Cardiac septum (tissue), 1 donor: Measurements from ENCODE around the gene HEATR9. TPM values are rescaled to one million over a fixed set of nuclear protein-coding genes. Genes with fewer than 3 reads are reported as not detected.

Experiments
- DNase-seq: peaks from one replicate; pipeline ENCODE4 v3.0.0-alpha.2; 2020; ENCODE audit warnings: low spot score
- intact Hi-C: fragments of 100-400 bp; cut with DNase I; formaldehyde crosslinking; loops from one replicate; pipeline ENCODE4 v1.14.0; 2022
- total RNA-seq: library from RNA; stranded (reverse); fragmentation: NEBNext Ultra II Directional; extraction: Animal tissue kit (Norgen Biotek cat#: 25700); gene quantifications from one replicate; pipeline ENCODE4 v1.2.1, GENCODE V29; 2021
- donor health status: DM: no; HTN: no; CAD: no.

Gene HEATR9
- total RNA-seq, 1 donor from 2014 or later: not detected

DNA sequence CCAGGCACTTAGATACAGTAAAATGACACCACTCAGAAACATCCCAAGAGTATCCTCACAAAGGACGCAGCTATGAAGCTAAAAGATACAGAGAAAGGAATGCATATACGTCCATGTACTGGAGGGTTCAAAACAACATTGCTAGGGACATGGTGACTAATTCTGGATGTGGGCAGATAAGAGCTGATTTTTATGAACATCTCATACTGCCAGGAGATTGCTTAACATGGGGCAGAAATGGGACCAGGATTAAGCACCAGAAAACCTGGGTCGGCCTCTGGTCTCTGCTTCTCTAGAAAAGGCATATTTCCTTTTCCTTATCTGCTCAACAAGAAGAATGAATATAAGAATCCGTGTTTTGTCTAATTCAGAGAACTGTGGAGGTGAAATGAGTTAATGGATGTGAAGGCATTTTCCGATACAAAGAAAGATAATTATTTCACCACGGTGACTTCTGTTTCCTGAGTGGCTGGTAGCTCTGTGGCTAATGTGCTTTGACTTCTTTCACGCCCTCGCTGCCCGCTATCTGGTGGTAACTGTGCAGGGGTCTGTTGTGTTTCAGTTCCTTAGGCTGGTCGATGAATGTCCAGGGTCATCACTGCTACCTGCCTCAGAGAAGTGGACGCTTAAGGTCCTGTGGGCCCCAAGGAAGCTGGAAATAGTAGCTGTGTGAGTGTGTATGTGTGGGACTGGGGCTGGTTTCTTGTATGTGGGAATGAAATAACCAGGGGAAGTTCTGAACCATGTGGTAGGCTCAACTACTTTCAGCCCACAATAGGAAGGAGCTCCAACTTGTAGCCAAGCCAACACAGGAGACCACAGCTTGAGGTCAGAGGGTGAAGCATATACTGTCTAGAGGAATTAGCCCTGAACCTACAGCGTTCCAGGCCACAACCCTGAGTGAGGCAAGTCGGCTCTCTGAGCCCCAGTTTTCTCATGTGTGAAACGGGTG is 27.2 kb upstream of the HEATR9 start:
- intact Hi-C loops: no loop called here
- DNase-seq: peak; percentile 12

- intact Hi-C loops: no loop called here
- DNase-seq: peak; percentile 5
Measured at GRCh38 chr17:35894206-35894605, 25.5 kb upstream of the HEATR9 start.

DNA sequence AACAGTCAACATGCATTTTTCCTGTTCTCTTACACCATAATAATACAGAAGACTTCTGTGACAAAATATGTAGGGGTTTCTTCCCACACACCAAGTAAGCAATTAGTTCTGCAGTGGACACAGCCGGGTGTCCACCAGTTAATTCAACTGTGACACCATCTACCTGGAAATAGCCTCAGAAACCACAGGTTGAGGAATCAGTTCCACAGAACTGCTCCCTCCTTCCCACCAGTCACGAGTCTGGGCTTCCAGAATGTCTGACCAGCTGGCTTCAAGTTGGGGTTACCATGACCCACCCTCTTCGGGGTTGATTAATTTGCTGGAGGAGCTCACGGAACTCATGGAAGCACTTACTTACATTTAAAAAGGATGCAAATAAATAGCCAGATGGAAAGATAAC is 25.1 kb upstream of the HEATR9 start:
- DNase-seq: no peak
- intact Hi-C loops: no loop called here

DNA sequence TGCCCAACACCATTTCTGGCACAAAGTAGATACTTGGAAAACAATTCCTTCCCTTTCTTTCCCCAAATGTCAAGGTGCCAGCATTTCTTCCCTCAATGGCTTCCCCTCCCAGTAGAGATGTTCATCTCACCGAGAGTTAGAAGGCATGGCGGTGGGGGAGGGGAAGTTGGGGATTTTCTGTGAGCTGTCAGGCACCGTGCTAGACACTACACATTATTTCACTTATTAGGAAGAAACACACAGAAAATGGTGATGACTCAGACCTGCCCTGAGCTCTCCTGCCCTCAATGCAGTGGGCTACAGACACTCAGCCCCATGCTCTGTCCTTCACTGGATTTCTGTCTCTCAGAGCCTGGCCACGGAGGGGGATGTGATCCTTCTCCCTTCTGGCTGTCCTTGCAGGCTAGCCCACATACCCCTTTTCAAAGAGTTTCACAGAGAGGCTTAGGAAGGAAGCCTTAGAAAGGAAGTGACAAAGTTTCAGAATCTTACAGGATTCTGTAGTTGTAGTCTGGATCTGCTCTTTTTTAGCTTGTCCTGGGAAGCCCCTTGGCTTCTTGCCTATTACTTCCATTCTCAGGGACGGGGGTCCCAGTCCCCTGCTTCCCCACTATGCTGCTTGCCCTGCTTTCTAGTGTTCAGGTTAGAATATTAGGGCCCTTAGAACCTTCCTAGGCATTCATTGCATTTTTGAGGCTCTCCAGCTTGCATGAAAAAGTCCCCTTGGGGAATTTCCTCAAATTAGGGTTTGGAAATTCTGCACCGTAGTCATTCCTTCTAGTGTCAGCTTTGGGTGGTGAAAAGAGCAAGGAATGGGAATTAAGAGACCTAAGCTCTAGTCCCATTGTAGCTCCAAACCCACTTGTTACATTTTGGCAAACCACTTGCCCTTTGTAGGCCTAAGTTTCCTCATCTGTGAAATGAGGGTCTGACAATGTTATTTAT is 23.7 kb upstream of the HEATR9 start:
- intact Hi-C loops: no loop called here
- peak; percentile 38 for DNase-seq

DNA sequence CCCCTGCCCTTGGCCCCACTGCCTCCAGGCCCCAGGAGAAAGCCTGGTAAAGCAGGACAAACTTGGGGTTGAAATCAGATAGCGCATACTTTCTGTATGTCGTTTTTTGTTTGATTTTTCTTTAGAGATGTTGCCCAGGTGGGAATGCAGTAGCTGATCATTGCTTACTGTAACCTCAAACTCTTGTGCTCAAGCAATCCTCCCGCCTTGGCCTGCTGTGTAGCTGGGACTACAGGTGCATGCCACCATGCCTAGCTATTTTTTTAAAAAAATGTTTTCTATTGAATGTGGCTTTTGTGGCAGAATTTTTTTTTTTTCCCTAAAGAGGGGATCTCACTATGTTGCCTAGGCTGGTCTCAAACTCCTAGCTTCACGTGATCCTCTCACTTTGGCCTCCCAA is 22.6 kb upstream of the HEATR9 start:
- DNase-seq: no peak
- intact Hi-C loops: no loop called here

- DNase-seq: no peak
- intact Hi-C loops: no loop called here
Measured at GRCh38 chr17:35890774-35891155, 22.1 kb upstream of the HEATR9 start.

GRCh38 chr17:35889818-35890773 is 21.4 kb upstream of the HEATR9 start:
- intact Hi-C loops: loop anchor here (10.0 kb wide), 1 partner anchor 55 kb away; the partner anchor contains the start of gene LYZL6
- DNase-seq: no peak

GRCh38 chr17:35889241-35889640 is 20.6 kb upstream of the HEATR9 start:
- no peak for DNase-seq
- intact Hi-C loops: loop anchor here (10.0 kb wide), 1 partner anchor 56 kb away; the partner anchor contains the start of gene LYZL6

GRCh38 chr17:35879773-35880654 is 11.3 kb upstream of the HEATR9 start, which contains the start of gene CCL5:
Gene CCL5 (minus strand): TSS chr17:35880360.
- intact Hi-C loops: loop anchor here (10.0 kb wide), 1 partner anchor 65 kb away; the partner anchor contains the start of gene LYZL6
- DNase-seq: no peak

DNA sequence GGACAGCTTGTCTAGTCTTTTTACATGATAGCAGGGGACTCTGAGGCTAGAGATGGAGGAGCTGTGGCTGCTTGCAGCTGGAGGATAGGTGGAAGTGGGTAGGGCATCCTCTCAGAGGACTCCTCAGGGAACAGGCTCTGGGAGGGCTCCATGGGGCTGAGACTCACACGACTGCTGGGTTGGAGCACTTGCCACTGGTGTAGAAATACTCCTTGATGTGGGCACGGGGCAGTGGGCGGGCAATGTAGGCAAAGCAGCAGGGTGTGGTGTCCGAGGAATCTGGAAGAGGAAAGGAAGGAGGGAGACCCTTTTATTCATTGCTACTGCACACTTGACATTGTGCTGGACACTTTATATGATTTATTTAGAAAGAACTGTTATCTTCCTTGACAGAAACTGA is 9.7 kb upstream of the HEATR9 start:
- intact Hi-C loops: no loop called here
- no peak for DNase-seq

GRCh38 chr17:35877345-35878029 is 8.8 kb upstream of the HEATR9 start:
- no peak for DNase-seq
- intact Hi-C loops: no loop called here

DNA sequence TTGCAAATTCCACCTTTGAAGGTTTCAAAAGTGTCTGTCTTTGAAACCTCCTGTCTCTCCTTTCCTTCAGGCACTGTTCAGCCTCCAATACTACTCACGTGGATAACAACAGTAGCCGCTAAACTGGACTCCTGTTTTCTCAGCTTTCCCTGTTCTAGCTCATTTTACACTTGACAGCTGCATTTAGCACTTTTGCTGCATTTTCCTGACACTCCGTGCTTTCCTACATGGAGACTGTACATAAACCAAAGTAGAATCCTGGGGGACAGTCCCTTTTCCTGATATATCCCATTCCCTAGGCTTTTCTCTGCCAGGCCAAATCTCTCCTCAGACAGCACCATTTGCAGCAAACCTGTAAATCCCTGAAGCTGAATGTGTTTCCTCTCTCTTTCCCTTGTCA is 7.8 kb upstream of the HEATR9 start:
- DNase-seq: no peak
- intact Hi-C loops: no loop called here

GRCh38 chr17:35875800-35876139 is 7.1 kb upstream of the HEATR9 start:
- no peak for DNase-seq
- intact Hi-C loops: no loop called here

- intact Hi-C loops: no loop called here
- DNase-seq: peak; percentile 73
Measured at GRCh38 chr17:35875072-35875799, 6.5 kb upstream of the HEATR9 start.

DNA sequence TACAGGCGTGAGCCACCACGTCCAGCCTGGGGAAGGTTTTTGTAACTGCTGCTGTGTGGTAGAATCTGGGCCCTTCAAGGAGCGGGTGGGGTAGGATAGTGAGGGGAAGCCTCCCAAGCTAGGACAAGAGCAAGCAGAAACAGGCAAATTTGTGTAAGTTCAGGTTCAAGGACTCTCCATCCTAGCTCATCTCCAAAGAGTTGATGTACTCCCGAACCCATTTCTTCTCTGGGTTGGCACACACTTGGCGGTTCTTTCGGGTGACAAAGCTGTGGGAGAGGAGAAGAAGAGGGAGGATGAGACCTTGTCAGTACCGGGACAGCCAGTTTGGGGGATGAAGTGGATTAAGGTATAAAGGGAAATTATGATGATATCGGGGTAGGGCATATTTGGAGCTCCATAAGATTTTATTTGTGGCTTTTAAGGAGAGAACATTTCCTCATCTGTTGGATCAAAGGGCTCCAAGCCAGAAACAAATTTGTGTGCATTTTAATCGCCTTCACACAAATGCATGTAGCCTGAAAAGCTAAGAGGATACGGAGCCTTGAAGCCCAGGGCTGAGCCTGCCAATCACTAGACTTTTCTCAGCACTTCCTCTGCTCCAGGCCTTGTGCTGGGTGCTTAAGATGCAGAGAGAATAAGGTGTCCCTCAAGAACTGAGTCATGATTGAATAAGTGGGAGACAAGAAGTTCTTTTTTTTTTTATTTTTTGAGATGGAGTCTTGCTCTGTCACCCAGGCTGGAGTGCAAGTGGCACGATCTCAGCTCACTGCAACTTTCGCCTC is 3.7 kb upstream of the HEATR9 start:
- intact Hi-C loops: no loop called here
- DNase-seq: peak; percentile 5
